Activated gamma-delta T cell treated with Interleukin-2 at 50 U/mL for 16 hours (primary cell): ENCODE measurements around the gene TNRC6B.
"Not testable (repeated sequence)": the region's sequence is repeated elsewhere in the genome, so short reads cannot be mapped to it uniquely, and the experiment has no call there.

Experiments
- DNase-seq: peaks from one replicate; pipeline ENCODE4 v3.0.0-alpha.2; 2020

TNRC6B gene

GRCh38 chr22:40368016-40368415, 190.3 kb downstream of the TNRC6B start:
- DNase-seq = no peak

GRCh38 chr22:40368836-40369235, 191.1 kb downstream of the TNRC6B start:
- DNase-seq = no peak

DNA sequence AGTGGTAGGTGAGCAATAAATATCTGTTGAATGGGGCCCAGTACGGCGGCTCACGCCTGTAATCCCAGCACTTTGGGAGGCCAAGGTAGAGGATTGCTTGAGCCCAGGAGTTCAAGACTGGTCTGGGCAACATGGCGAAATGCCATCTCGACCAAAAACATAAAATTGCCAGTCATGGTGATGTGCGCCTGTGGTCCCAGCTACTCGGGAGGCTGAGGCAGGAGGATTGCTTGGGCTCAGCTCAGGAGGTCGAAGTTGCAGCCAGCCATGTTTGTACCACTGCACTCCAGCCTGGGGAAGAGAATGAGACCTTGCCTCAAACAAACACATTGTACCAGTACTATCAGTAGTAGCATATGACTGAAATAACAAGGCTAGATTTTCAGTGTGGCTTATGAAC, 196.8 kb downstream of the TNRC6B start:
- DNase-seq = no peak

DNA sequence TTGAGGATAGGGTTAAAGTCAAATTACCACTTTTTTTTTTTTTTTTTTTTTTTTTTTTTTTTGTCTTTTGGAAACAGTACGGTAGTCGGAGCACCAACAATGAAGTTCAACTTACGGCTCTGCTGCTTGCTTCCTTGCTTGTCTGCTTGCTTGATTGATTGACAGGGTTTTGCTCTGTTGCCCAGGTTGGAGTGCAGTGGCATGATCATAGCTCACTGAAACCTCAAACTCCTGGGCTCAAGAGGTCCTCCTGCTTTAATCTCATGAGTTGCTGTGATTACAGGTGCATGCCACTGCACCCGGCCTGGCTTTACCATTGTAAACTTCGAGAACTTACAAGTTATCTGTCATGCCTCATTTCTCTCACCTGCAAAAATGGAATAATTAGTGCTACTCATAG, 198.4 kb downstream of the TNRC6B start:
- no peak for DNase-seq

DNA sequence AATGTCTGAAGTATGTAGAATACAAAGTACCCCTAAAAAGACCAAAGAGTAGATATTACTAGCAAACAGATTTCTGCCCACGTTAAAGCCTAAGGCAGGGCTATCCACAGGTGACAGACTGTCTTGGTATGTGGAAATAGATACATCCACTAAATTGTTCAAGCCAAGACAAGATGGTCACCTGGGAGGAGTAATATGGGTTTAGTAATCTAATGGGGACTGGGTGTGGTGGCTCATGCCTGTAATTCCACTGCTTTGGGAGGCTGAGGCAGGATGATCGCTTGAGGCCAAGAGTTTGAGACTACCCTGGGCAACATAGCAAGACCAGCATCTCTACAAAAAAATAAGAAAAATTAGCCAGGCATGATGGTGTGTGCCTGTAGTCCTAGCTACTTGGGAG, 200.2 kb downstream of the TNRC6B start:
- DNase-seq = no peak

DNA sequence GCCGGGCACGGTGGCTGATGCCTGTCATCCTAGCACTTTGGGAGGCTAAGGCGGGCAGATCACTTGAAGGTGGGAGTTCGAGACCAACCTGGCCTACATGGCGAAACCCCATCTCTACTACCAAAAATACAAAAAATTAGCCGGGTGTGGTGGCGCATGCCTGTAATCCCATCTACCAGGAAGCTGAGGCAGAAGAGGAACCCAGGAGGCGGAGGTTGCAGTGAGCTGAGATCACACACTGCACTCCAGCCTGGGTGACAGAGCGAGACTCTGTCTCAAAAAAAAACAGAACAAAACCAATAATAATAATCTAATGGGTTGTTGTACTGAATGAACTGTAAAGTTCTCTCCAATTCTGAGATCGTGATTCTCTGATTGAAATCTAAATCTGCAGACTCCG, 200.7 kb downstream of the TNRC6B start:
- not testable (repeated sequence) for DNase-seq

DNA sequence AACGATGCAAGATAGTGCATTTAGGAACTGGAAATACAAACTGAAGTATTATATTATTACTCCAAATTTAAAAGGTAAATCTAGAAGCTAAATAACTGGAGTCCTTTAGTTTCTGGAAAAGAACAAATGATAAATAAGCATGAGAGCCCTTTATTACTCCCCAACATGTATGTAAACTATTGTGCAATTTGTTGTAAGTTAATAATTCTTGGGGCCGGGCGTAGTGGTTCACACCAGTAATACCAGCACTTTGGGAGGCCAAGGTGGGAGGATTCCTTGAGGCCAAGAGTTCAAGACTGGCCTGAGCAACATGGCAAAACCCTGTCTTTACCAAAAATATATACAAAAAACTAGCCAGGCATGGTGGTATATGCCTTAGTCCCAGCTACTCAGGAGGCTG, 203.7 kb downstream of the TNRC6B start:
- no peak for DNase-seq

- DNase-seq = no peak
These were observed 206.2 kb downstream of the TNRC6B start for GRCh38 chr22:40383905-40384304.

DNA sequence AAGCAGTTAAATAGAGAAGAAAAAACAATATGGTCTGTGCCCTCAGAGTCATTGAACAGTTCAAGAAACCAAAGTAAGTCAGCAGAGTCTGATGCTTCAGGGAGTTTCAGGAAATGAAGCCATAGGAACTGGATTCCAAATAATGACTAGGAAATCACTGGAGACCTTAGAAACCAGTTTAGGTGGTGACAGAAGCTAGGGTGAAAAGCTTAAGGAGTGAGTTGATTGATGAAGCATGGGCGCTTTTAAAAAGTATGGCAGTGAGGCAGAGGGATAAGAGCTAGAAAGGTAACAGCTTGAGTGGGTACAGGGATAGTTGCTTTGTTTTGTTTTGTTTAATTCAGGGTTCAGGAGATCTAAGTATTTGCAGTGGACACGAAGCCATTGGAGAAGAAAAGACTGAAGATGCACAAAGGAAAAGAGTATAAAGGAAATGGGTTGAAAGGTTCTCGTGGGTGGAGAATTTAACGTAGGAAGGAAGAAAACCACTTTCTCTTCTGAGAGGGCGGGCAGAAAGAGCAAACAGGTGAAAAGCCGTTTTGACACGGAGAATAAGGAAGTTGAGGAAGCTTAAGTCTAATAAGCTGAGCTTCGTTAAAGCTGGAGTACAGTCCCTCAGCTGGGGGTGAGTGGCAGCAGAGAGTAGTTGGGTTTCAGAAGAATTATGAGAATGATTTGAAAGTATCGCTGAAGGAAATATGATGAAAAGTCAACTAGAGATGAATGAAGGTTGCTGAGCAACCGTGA, 207.5 kb downstream of the TNRC6B start:
- no peak for DNase-seq
